Stimulated activated CD4-positive, alpha-beta T cell treated with anti-CD3 and anti-CD28 coated beads, Interleukin-1b, Interleukin-23, amount 100 ng/mL, for 24 hours (primary cell): ENCODE results near the gene PIWIL4.

Source experiments
- DNase-seq, 4 experiments: peaks; one replicate each; pipeline ENCODE4 v3.0.0-alpha.2; 2020; ENCODE audit warnings: low read depth in 4 of 4, low spot score in 1 of 4

Gene PIWIL4

GRCh38 chr11:94661444-94661843 lies 94.3 kb downstream of the PIWIL4 start:
- DNase-seq, result no peak

GRCh38 chr11:94662065-94662779 lies 95.1 kb downstream of the PIWIL4 start:
- no peak for DNase-seq

- no peak for DNase-seq
These were observed 95.8 kb downstream of the PIWIL4 start for GRCh38 chr11:94662846-94663390.

GRCh38 chr11:94664346-94664745 lies 97.2 kb downstream of the PIWIL4 start:
- DNase-seq, result no peak

GRCh38 chr11:94665116-94665659 lies 98.0 kb downstream of the PIWIL4 start:
- no peak for DNase-seq

- no peak for DNase-seq
These were observed 99.9 kb downstream of the PIWIL4 start for GRCh38 chr11:94666792-94667721.

- no peak for DNase-seq
These were observed 101.1 kb downstream of the PIWIL4 start for GRCh38 chr11:94668212-94668793.

- no peak for DNase-seq
These were observed 101.9 kb downstream of the PIWIL4 start for GRCh38 chr11:94669023-94669422.
